Testis (tissue), 2 donors: ENCODE measurements around the gene IST1.

Source experiments
- CTCF ChIP-seq, 3 experiments: fragments of 450-650 bp in 2 of 3; fragments of 200-600 bp in 1 of 3; sonication (generic) in 1 of 3; IDR thresholded peaks; one replicate each; pipeline ENCODE4 v1.5.1; 2016 to 2019; ENCODE audit warnings: antibody characterized with exemption in 3 of 3, mild to moderate bottlenecking in 2 of 3, moderate library complexity in 1 of 3
- POLR2A ChIP-seq: fragments of 450-650 bp; IDR thresholded peaks from one replicate; pipeline ENCODE4 v1.6.1; 2017; ENCODE audit warnings: antibody characterized with exemption, mild to moderate bottlenecking, moderate library complexity

GRCh38 chr16:71956486-71956885, 61.2 kb downstream of the IST1 start:
- TF ChIP-seq POLR2A (no peak), CTCF (IDR thresholded peaks at IDR 0.05) (no peak)
